Ovary (tissue), 9 donors: ENCODE results near the gene PARD3B. TPM values are rescaled to one million over a fixed set of nuclear protein-coding genes. Genes with fewer than 3 reads are reported as not detected.

Experiments
- DNase-seq, 5 donors: peaks; one replicate each; pipeline ENCODE4 v3.0.0-alpha.2; 2019 to 2020
- H3K27ac ChIP-seq, 2 donors: fragments of 200-600 bp; one replicate each; pipeline versions ENCODE4 v1.5.1 to v1.8.0; 2019 to 2022
- H3K27me3 ChIP-seq: fragments of 200-600 bp; one replicate; pipeline ENCODE4 v1.8.0; 2022
- H3K36me3 ChIP-seq: fragments of 200-600 bp; sonication (generic); one replicate; pipeline ENCODE4 v1.5.1; 2019
- H3K4me1 ChIP-seq: one replicate; pipeline ENCODE4 v1.8.1; 2013; ENCODE audit warnings: mild to moderate bottlenecking, moderate library complexity; ENCODE audit not compliant: insufficient read depth
- H3K4me3 ChIP-seq: fragments of 200-600 bp; sonication (generic); one replicate; pipeline ENCODE4 v1.5.1; 2017
- H3K9me3 ChIP-seq, 2 donors: fragments of 200-600 bp in 1 of 2; sonication (generic) in 1 of 2; one replicate each; pipeline versions ENCODE4 v1.5.1 to v1.8.1; 2013 to 2019; ENCODE audit warnings: mild to moderate bottlenecking in 1 of 2, moderate library complexity in 1 of 2
- CTCF ChIP-seq, 3 donors: fragments of 450-650 bp in 2 of 3; fragments of 200-600 bp in 1 of 3; IDR thresholded peaks; one replicate each; pipeline versions ENCODE4 v1.5.1 to v1.8.0; 2016 to 2022; ENCODE audit warnings: antibody characterized with exemption in 3 of 3, mild to moderate bottlenecking in 1 of 3
- EP300 ChIP-seq: sonication (generic); formaldehyde crosslinking; IDR thresholded peaks from one replicate; pipeline ENCODE4 v1.6.1; 2017; ENCODE audit warnings: antibody characterized with exemption
- POLR2A ChIP-seq: fragments of 450-650 bp; IDR thresholded peaks from one replicate; pipeline ENCODE4 v1.6.1; 2017; ENCODE audit warnings: antibody characterized with exemption, mild to moderate bottlenecking, moderate library complexity
- WGBS, 3 donors: extraction: QIAGEN DNeasy Blood & Tissue Kit in 1 of 3; methylation state at CpG; one replicate each; pipeline versions ENCODE4 v1.1.5 to v1.1.7; 2013 to 2017; 5-methylcytosine and 5-hydroxymethylcytosine counted together
- intact Hi-C, 4 donors: fragments of 100-400 bp; cut with DNase I; formaldehyde crosslinking; loops; one replicate each; pipeline versions ENCODE4 v1.11.0 to v1.15.1; 2022 to 2023
- polyA plus RNA-seq, 2 donors: library from polyadenylated mRNA; stranded (reverse); fragments of 200-250 nt in 1 of 2; fragments of 350-450 nt in 1 of 2; fragmentation: Illumina TruSeq in 1 of 2; extraction: RNeasy Lipid Tissue Mini Kit (QIAGEN cat#74804) in 1 of 2; gene quantifications; one replicate each; pipeline ENCODE4 v1.2.3, GENCODE V29; 2013 to 2014
- total RNA-seq, 7 donors: library from RNA; depleted of rRNA in 2 of 7; stranded (reverse); fragments of >200 nt in 2 of 7; fragmentation: NEBNext Ultra II Directional in 3 of 7; extraction: Animal tissue kit (Norgen Biotek cat#: 25700) in 3 of 7; gene quantifications; one replicate each; pipeline versions ENCODE4 v1.1.0 to v1.2.4, GENCODE V29; 2016 to 2023
- donor health status: DM: no; HTN: no; CAD: no; lungs with moderate emphysema.
- donor health status: DM: no; HTN: no; CAD: no.
- donor health status: Bipolar disorder and iron deficiency.
- donor health status: DM: yes; HTN: yes; CAD: no.
- donor health status: DM: no; HTN: no; CAD: no.
- donor health status: DM: yes; HTN: yes; CAD: no.

The PARD3B gene
- total and polyA plus RNA-seq, 9 donors, result 8.2 to 46.6 (median 28.7) TPM

DNA sequence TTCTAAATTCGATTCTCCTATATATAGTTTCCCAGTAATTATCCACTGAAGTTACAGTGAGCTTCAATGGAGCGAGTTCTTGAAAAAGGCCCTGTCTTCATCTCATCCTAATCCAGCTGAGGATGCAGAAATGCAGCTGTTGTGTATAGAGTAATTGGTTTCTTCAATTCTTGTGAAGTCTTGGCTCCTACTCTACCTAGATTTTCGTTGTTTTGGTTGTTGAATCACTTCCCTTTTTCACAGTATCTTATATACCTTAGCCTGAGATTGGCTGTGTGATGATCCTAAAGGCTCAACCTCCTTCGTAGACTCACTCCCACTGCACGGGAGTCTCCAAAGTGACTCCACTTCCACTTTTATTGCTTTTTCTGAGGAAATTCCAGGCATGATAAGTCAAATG lies 280.4 kb downstream of the PARD3B start:
- 92 to 95% (median 95%) methylated on average over 5 of the region's 5 CpGs for WGBS, 3 donors

DNA sequence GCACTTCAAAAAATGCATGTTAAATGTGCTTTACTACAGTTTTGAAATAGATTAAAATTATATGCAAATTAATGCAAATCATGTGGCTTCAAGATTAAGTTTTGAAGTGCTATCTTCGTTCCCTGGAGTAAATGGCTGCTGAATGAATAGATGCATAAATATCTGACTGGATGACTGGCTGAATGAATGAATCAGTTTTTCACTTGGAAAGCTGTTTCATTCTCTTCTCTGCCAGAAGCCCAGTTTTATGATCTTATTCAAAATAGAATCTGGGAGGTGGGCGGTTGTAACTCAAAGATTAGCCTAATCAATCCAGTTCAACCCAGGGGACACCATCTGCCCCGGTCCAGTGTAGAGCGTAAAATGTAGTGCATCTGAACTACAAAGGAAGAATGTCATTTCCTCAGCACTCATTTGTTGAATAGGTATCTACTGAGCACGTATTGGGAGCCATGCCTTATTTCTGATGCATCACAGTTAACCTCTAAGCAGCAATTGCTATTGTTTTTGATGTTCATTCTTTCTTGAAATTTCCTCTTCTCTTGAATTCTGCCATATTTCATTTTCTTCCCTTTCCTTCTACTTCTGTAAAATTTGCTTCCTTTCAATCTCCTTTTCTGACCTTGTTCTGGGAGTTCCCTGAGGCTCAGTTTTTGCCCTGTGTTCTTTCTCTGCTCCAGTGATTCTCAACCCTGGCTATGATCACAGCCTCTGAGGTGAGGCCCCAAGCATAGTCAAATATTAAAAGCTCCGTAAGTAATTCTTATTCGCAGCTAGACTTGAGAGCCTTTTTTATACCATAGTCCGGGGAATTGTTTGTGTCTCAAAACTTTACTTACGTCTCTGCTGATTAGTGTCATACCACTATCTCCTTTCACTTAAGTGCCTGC lies 282.7 kb downstream of the PARD3B start:
- Histone ChIP-seq H3K4me3 (no peak overlapping the region), H3K27ac (no peak overlapping the region), H3K9me3 (no peaks in the 10 kb centered on the region), H3K36me3 (no peaks in the 10 kb centered on the region), H3K4me1 (no peaks in the 10 kb centered on the region), H3K27me3 (no peaks in the 10 kb centered on the region)
- TF ChIP-seq EP300 (no peak), POLR2A (no peak), CTCF (IDR thresholded peaks at IDR 0.05) (no peak)
- 88 to 95% (median 89%) methylated on average over 9 of the region's 9 CpGs for WGBS, 3 donors
- DNase-seq, result no peak
- intact Hi-C loops, result no loop called here

More for the DNA sequence above, 280.4 kb downstream of the PARD3B start:
- H3K36me3 ChIP-seq, result no peaks in the 10 kb centered on the region
- H3K4me1 ChIP-seq, result no peaks in the 10 kb centered on the region
- DNase-seq, result no peak
- TF ChIP-seq POLR2A, result no peak
- TF ChIP-seq EP300, result no peak
- no peak for TF ChIP-seq CTCF (IDR thresholded peaks at IDR 0.05)
- intact Hi-C loops, result no loop called here
- no peak overlapping the region for H3K27ac ChIP-seq
- no peaks in the 10 kb centered on the region for H3K27me3 ChIP-seq
- H3K9me3 ChIP-seq, result no peaks in the 10 kb centered on the region
- no peak overlapping the region for H3K4me3 ChIP-seq

GRCh38 chr2:204834716-204835384 lies 289.6 kb downstream of the PARD3B start:
- Histone ChIP-seq H3K36me3 (no peaks in the 10 kb centered on the region), H3K4me3 (no peak overlapping the region), H3K27me3 (no peaks in the 10 kb centered on the region), H3K4me1 (no peaks in the 10 kb centered on the region), H3K27ac (no peak overlapping the region), H3K9me3 (no peaks in the 10 kb centered on the region)
- intact Hi-C loops, result no loop called here
- WGBS, 3 donors, result 93 to 97% (median 95%) methylated on average over 3 of the region's 3 CpGs
- TF ChIP-seq EP300 (no peak), CTCF (IDR thresholded peaks at IDR 0.05) (no peak), POLR2A (no peak)
- DNase-seq, result no peak

GRCh38 chr2:204835786-204836185 lies 290.5 kb downstream of the PARD3B start:
- 96 to 99% (median 96%) methylated on average over 3 of the region's 3 CpGs for whole genome bisulfite sequencing, 3 donors
- H3K4me1 ChIP-seq, result no peaks in the 10 kb centered on the region
- H3K27me3 ChIP-seq, result no peaks in the 10 kb centered on the region
- no peaks in the 10 kb centered on the region for H3K9me3 ChIP-seq
- H3K4me3 ChIP-seq, result no peak overlapping the region
- intact Hi-C loops, result no loop called here
- TF ChIP-seq EP300, result no peak
- DNase-seq, result no peak
- no peaks in the 10 kb centered on the region for H3K36me3 ChIP-seq
- no peak overlapping the region for H3K27ac ChIP-seq

DNA sequence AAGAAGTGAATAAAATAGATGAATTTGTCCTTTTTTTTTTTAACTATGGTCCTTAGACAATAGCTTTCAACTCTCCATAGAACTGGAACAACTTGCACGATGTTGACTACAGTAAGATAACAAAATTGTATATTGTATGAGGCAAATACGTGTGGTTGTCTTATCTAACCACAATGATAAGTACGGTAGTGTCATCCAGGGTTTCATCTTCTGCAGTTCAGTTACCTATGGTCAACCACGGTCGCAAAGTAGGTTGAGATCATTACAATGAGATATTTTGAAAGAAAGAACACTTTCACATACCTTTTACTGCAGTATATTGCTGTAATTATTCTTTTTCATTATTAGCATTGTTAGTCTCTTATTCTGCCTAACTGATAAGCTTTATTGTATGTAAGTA lies 295.2 kb downstream of the PARD3B start:
- DNase-seq, result no peak
- TF ChIP-seq CTCF (IDR thresholded peaks at IDR 0.05) (no peak), EP300 (no peak), POLR2A (no peak)
- Histone ChIP-seq H3K4me3 (no peak overlapping the region), H3K9me3 (no peaks in the 10 kb centered on the region), H3K4me1 (peaks cover 2% of the 10 kb centered on the region), H3K36me3 (no peaks in the 10 kb centered on the region), H3K27ac (no peak overlapping the region), H3K27me3 (no peaks in the 10 kb centered on the region)
- WGBS, 3 donors, result 86 to 89% (median 88%) methylated on average over 5 of the region's 5 CpGs
- intact Hi-C loops, result no loop called here
